ENCODE measurements around the gene MALRD1.
"Not testable (repeated sequence)": the region's sequence is repeated elsewhere in the genome, so short reads cannot be mapped to it uniquely, and the experiment has no call there.

MALRD1 gene

DNA sequence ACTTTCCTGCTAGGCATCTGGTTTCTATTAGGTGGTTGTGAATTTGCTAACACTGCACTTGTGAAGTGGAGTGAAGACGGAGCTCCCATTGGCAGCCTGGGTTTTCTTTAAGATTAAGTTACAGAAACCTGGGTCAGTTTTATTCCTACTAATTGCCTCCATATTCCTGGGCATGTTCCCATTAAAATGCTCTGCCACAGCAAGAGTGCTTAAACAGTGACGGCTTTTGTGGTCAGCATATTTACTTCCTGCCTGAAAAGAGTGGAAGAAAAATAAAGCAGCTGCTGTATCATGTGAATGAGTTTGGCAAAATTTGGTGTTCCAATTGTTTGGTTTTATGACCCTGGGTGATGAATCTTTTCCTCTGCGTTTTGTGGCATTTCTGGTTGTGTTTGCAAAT, 670.7 kb downstream of the MALRD1 start:
- DNase-seq (ENCODE audit: low spot score), result no peak

DNA sequence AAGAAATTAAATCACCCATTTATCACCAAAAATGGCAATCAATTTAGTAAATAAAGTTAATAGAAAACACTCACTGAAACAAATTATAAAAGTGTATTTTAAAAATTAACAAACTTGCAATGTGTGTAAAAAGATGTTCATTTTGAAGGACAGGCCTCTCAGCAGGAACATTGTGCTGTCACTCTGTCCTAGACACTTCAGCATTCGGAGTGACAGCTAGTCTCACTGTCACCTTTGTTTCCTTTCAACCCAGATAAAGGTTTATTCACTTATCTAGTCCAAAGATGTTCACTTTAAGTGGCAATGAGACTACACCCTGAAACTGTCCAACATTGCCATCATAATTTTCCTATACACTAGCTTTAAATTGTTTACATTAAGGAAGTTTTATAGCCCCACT, 675.7 kb downstream of the MALRD1 start:
- no peak for DNase-seq (ENCODE audit: low spot score)

DNA sequence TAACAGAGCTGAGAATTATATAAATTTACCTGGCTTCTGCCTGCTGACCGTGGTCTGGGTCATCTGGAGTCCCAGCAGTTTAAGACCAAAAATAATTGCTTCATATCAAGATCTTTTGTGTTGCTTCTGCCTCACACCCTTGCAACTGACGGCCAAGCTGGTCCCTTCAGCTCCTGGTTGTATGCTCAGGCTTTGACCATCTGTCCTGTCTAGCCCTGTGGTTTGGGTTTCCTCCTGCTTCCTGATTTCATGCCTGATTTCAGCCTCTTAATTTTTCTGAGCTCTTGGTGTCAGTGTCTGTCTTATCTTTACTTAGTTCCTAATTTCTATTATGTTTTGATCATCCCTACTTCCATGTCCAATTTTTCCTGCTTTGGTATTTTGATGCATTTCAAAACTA, 679.8 kb downstream of the MALRD1 start:
- peak; percentile 33 for DNase-seq (ENCODE audit: low spot score)

DNA sequence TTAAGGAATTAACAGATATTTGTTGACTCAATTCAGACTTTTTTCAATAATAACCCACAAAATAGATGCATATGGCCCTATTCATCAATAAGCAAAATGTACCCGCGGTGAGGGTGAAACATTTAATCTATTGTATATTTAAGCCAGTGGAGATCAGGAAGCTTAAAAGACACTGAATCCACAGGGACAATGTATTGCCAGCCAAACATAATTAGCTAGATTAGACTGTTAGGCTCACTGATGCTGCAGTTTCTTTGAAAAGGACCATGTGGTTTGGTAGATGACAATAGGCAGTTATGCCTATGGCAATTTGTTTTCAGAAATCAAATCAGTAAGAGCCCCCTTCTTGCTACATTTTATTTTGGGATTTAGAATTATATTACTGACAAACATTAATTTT, 680.4 kb downstream of the MALRD1 start:
- no peak for DNase-seq (ENCODE audit: low spot score)

DNA sequence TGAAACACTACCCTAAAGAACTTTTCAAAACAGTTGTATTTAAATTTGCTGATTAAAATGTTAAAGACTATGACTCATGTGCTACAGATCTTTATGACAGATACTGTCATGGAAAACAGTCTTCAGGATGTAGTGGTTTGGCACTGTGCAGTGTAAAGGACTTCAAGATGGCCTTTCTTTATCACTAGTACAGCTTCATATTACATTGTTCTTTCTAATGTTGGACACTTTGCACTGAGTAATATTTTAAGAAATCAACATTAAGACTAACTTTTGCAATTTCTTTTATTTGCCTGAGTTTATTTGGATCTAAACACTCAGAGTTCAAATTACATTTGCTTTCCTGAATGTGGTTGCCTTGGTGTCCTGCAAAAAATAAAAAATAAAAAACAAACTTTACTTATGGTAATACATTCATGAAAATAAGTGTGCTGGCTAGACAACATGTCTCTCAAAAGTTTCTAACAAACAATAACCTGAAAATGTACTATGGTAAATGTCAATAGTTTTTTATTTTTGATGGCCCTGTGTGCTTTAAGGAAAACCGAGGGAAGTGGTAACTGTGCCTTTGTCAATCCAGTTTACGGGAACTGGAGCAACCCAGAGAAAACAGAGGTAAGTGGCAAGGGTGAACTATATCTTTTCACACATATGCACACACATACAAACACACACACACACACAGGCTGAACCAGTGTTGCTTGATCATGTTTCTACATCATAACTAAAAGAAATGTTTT, 681.7 kb downstream of the MALRD1 start:
- DNase-seq (ENCODE audit: low spot score), result no peak

DNA sequence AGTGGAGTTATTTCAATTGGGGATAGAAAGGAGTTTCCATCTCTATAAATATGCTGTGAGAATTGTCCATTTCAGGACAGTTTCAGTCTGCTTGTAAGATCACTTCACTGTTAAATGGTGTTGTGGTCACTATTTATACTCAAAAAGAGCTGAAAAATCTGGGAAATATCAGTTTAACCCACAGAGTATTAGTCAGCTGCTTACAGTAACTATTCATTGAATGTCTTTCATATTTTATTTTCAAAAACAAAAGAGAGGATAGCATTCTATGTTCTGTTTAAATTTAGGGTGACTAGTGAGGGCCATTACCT, 682.3 kb downstream of the MALRD1 start:
- DNase-seq (ENCODE audit: low spot score), result no peak

DNA sequence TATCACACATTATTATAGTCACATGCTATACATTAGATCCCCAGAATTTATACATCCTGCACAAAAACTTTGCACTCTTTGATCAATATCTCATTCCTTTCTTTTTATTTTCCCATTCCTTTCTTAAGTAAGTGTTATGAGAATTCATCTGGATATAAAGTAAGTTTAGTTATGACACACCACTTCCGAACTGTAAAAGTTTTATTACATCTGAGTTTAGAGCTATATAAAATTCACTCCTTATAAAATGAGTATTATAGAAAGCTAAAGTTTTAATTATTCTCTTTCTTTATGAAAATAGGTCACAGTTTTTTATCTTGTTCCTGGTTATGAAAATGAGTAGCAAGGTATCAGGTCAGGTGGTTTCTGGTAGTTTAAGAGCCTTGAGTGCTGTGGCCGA, 683.0 kb downstream of the MALRD1 start:
- DNase-seq (ENCODE audit: low spot score), result no peak

DNA sequence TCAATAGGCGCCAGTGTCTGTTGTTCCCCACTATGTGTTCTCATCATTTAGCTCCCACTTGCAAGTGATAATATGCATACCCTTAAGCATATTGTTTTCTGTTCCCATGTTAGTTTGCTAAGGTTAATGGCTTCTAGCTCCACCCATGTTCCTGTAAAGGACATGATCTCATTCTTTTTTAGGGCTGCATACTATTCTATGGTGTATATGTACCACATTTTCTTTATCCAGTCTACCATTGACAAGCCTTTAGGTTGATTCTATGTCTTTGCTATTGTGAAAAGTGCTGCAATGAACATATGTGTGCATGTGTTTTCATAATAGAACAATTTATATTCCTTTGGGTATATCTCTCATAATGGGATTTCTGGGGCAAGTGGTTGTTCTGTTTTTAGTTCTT, 689.8 kb downstream of the MALRD1 start:
- DNase-seq (ENCODE audit: low spot score), result no peak

DNA sequence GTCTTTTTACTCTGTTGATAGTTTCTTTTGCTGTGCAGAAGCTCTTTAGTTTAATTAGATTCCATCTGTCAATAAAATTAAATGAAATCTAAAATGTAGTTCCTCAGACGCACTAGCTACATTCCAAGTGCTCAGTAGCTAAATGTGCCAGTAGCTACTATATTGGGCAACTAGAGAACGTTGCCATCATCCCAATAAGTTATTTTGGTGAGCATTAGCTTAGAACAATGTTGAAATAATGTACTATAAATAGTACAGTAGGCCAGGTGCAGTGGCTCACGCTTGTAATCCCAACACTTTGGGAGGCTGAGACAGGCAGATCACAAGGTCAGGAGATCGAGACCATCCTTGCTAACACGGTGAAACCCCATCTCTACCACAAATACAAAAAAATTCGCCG, 690.6 kb downstream of the MALRD1 start:
- DNase-seq (ENCODE audit: low spot score), result not testable (repeated sequence)

DNA sequence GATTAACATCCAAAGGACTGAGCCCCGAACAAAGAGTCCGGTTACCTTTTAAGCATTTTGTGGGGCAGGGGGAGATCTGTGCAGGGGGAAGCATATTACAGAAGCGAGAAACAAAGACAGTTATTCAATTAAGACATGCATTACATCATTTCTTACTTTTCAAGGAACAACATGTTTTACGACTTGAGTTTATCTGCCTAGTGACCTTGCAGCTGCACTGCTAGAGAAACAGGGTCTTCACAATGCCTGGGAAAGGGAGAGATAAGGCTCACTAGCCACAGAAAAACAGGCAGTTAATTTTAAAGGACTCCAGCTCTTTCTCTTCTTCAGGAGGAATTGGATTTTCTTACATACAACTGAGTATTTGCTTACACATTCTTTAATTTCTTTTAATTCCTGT, 693.5 kb downstream of the MALRD1 start:
- not testable (repeated sequence) for DNase-seq (ENCODE audit: low spot score)

DNA sequence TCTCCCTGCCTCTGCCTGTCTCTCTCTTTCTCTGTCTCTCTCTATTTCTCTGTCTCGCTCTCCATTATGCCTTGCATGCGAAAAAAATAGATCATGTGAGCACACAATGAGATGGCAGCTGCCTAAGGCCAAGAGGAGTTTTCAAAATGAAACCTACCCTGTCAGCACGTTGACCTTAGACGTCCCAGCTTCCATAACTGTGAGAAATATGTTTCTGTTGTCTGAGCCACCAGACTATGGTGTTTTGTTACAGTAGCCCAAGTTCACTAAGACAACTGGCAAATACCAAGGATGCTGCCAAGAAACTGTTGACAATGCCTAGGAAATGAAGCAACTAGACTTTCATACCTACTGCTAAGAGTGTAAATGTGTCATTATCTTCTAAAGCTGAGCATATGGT, 697.1 kb downstream of the MALRD1 start:
- no peak for DNase-seq (ENCODE audit: low spot score)

DNA sequence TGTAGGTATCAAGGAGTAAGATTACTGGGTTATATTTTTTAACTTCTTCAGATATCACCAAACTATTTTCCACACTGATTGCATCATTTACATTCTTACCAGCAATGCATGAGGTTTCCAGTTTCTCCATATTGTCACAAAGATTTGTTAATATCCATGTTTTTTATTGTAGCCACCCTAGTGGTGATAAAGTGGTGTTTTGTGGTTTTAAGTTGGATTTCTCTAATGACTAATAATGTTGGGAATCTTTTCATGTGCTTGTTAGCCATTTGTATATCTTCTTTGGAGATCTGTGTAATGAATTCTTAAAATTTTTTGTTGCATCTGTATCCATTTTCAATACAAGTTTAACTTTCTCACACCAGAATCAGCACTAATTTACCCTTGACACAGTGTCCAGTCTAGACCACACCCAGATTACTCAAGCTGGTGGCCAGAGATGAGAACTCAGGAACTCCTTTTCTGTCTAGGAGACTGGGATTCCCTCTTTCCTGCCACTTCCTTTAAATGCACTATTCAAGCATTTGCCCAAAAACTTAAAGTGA, 700.7 kb downstream of the MALRD1 start:
- DNase-seq (ENCODE audit: low spot score), result no peak

DNA sequence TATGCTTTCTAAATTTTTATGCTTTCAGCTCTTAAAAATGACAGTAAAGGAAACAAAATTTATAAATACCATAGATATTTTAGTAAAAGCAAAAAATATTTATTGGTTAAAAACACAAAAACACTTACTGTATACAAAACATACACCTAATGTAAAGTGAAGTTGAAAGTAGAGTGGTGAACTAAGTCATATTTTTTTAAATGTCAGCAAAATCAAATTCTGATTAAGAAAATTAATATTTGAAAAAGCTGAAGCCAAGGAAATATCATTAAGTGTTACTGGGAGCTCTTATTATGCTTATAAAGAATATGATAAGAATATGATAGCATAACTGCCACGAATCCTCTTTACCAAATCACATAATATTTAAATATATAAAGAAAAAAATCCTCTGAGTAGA, 702.4 kb downstream of the MALRD1 start:
- no peak for DNase-seq (ENCODE audit: low spot score)

DNA sequence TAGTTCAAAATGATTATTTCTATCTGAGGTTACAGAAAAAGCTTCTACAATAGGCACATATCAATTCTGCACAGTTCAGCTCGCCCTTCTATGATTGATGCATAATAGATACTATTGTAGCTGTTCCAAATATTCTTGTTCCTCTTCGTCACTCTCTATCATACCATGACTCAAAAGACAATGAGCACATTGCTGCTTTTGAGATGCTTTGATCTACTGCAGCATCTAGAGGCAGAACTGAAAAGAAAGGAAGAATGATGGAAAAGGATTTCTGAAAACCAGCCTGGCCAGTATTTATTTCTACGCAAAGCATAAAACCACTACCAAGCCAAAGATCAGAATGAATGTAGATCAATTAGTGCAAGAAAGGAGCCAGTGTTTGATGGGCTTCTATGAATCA, 708.3 kb downstream of the MALRD1 start:
- DNase-seq (ENCODE audit: low spot score), result peak; percentile 41

DNA sequence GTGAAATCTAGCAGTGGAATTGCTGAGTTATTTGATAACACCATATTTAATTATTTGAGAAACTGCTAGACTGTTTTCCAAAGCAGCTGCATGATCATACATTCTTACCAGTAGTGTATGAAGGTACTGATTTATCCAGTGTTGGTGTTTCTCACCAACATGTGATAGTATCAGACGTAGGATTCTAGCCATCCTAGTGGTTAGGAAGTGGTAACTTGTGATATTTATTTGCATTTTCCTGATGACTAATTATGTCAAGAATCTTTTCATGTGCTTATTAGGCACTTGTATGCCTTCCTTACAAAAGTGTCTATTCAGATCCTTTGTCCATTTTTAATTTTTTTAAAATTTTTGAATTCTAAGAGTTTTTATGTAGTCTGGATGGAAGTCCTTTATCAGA, 713.4 kb downstream of the MALRD1 start:
- no peak for DNase-seq (ENCODE audit: low spot score)

DNA sequence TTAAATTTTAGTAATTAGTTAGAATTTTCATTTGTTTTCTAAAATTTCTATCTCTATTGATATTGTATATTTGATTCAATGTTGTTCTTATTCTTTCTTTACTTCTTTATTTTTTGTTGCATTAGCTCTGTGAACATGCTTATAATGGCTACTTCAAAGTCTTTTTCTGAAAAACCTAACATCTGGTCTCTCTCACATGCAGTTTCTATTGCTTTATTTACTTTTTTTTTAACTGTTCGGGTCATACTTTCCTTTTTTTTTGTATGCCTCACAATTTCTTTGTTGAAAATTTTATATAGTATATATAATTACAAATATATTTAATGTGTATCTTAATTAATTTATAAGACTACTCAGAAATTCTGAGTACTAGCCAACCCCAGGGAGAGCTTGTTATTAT, 715.5 kb downstream of the MALRD1 start:
- DNase-seq (ENCODE audit: low spot score), result no peak

DNA sequence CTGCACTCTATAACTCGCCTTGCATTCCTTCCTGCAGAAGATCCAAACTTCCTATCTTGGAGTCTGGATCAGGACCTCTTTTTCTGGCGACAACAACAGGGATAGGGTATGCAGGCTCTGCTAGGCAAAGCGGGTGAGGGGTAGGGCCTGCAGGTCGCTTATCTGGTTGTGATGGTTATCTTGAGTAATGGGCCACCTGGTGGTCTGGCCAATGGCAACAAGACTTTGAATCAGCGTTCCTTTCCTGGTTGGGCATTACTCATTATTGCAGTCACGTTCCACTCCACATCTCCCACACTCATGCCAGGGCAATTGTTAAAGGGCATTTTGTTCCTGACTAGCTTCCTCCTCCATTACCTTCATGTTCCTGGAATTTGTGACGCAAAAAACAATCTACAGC, 719.3 kb downstream of the MALRD1 start:
- no peak for DNase-seq (ENCODE audit: low spot score)

DNA sequence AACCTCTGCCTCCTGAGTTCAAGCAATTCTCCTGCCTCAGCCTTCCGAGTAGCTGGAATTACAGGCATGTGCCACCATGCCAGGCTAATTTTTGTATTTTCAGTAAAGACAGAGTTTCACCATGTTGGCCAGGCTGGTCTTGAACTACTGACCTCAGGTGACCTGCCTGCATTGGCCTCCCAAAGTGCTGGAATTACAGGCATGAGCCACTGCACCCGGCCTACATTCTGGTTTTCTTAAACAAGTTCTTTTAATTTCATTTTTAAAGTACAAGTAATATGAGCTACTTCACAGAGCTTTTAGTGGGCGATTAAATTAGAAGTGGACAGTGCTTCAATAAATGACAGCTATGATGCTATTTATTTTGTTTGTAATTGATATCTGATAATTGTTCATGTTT, 721.2 kb downstream of the MALRD1 start:
- DNase-seq (ENCODE audit: low spot score), result not testable (repeated sequence)

DNA sequence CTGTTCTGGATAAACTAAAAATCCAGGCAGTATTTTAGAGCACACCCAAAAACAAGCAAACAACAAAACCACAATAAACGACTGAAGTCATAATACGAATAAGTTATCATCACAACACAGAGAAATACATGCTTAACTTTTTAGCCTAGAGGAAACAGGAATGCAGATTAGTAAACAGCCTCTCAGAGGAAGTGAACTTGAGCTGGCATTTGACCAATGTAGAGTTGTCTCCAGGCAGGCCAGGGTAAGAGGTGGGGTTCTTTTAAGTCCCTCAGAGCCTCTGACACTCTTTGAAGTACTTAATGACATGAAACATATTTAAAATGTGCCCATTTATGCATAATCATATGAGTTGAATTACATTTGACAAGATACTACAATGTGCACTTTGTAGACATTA, 724.4 kb downstream of the MALRD1 start:
- DNase-seq (ENCODE audit: low spot score), result no peak

DNA sequence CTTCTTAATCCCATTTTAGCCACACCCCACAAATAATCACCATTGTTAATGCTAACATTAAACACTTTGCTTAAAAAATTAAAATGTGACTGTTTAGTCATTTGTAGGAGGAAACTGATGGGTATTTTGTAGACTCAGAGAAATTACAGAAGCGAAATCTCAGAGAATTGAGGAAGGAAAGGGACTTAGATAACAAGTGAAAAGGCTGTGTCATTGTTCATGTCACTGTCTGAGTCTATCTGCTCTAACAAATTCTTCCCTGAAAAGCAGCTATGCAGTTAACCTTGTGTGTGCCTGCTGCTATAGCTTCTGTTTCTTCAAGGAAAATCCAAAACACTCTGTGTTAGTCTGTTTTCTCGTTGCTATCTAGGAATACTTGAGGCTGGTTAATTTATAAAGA, 726.7 kb downstream of the MALRD1 start:
- peak; percentile 34 for DNase-seq (ENCODE audit: low spot score)

DNA sequence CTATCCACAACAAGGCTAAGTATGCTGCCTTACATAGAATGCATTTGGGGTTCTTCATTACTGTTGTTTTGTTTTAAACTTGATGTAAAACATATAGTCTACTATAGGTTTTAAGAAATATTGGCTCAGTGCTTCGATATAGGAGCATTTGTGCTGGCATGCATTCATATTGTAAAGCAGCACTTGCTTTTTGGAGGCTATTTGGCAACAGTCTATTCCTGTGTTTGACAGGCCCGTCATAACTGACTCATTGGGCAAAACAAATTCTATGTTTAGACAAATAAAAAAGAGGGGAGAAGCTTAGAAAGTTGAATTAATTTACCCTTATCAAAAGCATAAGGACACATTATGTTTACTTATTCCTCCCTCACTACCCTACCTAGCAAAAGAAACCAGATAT, 729.2 kb downstream of the MALRD1 start:
- no peak for DNase-seq (ENCODE audit: low spot score)

DNA sequence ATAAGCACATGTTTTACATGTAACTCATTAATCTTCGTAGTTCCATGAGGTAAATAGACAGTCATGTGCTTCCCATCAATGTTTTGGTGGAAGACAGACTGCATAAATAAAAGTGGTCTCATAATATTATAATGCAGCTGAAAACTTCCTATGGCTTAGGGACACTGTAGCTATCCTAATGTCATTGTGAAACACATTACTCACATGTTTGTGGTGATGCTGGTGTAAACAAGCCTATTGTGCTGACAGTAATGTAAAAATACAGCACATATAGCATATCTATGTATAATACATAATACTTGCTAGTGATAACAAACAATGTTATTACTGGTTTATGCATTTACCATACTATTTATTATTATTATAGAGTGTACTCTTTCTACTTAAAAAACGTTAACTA, 730.4 kb downstream of the MALRD1 start:
- DNase-seq (ENCODE audit: low spot score), result no peak

DNA sequence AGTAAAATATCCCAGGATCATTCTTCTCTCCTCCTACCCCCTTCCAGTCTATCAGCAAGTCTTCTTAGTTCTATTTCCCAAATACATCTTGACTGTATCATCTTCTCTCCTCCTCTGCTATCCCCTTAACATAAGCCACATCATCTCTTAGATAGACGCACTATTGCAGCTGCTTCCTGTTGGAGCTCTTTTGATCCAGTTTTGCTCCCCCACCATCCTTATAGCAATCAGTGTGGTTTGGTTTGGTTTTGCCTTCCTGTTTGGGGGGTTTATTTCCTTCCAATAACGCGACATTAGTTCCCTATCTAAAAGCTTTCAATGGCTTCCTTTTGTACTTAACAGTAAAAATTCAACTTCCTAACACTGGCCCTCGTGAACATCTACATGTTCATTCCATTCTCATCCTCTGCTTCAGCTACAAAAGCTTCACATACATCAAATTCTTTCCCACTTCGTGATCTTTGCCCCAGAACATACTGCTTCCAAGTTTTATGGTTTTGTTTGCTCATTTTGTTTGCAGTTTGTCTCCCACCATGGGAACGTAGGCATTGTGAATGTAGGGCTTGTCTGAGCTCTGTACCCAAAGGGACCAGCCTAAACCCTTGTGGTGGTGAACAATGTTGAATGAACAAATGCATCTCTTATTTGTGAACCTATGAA, 734.0 kb downstream of the MALRD1 start:
- DNase-seq (ENCODE audit: low spot score), result no peak

DNA sequence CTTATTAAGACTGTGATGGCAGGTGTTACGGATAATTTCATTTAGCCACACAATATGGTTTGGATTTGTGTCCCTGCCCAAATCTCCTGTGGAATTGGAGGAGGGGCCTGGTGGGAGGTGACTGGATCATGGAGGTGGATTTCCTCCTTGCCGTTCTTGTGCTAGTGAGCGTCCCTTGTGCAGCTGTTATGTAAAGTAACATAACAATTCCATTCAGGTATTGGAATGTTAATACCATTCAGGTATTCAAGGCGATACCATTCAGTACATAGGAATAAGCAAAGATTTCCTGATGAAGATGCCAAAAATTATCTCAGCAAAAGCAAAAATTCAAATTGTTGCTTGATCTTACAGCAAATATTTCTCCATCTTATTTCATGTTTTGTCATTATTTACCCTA, 735.1 kb downstream of the MALRD1 start:
- no peak for DNase-seq (ENCODE audit: low spot score)
